A549 (cell line): Measurements from ENCODE around the gene SLC22A2. TPM values are rescaled to one million over a fixed set of nuclear protein-coding genes. Genes with fewer than 3 reads are reported as not detected.

Experiments
- ATAC-seq, 2 experiments: fragments of 200-7000 bp in 1 of 2; fragments of >200 bp in 1 of 2; cut with Nextera tagmentation in 1 of 2; cut with Tn5 transposase in 1 of 2; 3 replicates each; pipeline versions ENCODE4 v1.8.0 to v1.9.1; 2018 to 2020; ENCODE audit warnings: mild to moderate bottlenecking in 1 of 2, moderate library complexity in 1 of 2
- CTCF ChIA-PET: fragments of 300-600 bp; sonication (Branson Sonifier 250); formaldehyde crosslinking; extraction: SDS; loops from one replicate; lab custom pipeline; 2021; ENCODE audit warnings: antibody characterized with exemption, inconsistent platforms; lab: Yijun Ruan, JAX
- POLR2A ChIA-PET: fragments of 350-600 bp; formaldehyde crosslinking; extraction: SDS; loops from one replicate; lab custom pipeline; 2021; ENCODE audit warnings: antibody characterized with exemption, inconsistent platforms; lab: Yijun Ruan, JAX
- DNase-seq, 2 experiments: peaks; one replicate each; pipeline versions ENCODE4 v3.0.0 to v3.0.0-alpha.2; 2011 to 2016; ENCODE audit warnings: low read depth in 1 of 2, low spot score in 1 of 2
- FAIRE-seq: peaks from 2 replicates; lab custom pipeline; 2011; peaks lifted over from hg19 to GRCh38; lab: Jason Lieb, UNC
- H3K27ac ChIP-seq, 2 experiments: fragments of >200 bp; sonication (Bioruptor Twin); formaldehyde crosslinking; 3 replicates each; pipeline ENCODE4 v1.5.1; 2016 to 2017
- H3K4me1 ChIP-seq: fragments of >200 bp; sonication (Bioruptor Twin); formaldehyde crosslinking; 3 replicates; pipeline ENCODE4 v1.6.1; 2016
- H3K4me2 ChIP-seq: fragments of >200 bp; sonication (Bioruptor Twin); formaldehyde crosslinking; 3 replicates; pipeline ENCODE4 v1.6.1; 2016
- H3K4me3 ChIP-seq: fragments of >200 bp; sonication (Bioruptor Twin); formaldehyde crosslinking; 3 replicates; pipeline ENCODE4 v1.5.1; 2016
- H3K9me3 ChIP-seq: fragments of >200 bp; sonication (Bioruptor Twin); formaldehyde crosslinking; 3 replicates; pipeline ENCODE4 v1.6.1; 2016
- CHD4 ChIP-seq: fragments of 200-600 bp; sonication (generic); IDR thresholded peaks from 2 replicates; pipeline ENCODE4 v1.6.1; 2016; ENCODE audit warnings: antibody characterized with exemption, mild to moderate bottlenecking, borderline replicate concordance
- MAZ ChIP-seq: fragments of 150-350 bp; IDR thresholded peaks from 2 replicates; pipeline ENCODE4 v1.6.1; 2014; ENCODE audit warnings: antibody characterized with exemption, low read depth, low read length, borderline replicate concordance
- POLR2A ChIP-seq: IDR thresholded peaks from 2 replicates; pipeline ENCODE4 v1.6.1; 2012; ENCODE audit warnings: mild to moderate bottlenecking, low read length
- RAD21 ChIP-seq, 2 experiments: fragments of >200 bp in 1 of 2; sonication (Bioruptor Twin) in 1 of 2; formaldehyde crosslinking in 1 of 2; IDR thresholded peaks in 1 of 2; conservative IDR thresholded peaks in 1 of 2; 2 replicates in 1 of 2; 3 replicates in 1 of 2; pipeline ENCODE4 v1.6.1; 2012 to 2018; ENCODE audit warnings: inconsistent platforms in 1 of 2
- RARB ChIP-seq: fragments of 250-450 bp; sonication (Bioruptor Pico); IDR thresholded peaks from 2 replicates; pipeline ENCODE4 v1.8.0; 2021; ENCODE audit warnings: mild to moderate bottlenecking, moderate library complexity
- SREBF2 ChIP-seq: fragments of 450-650 bp; IDR thresholded peaks from 2 replicates; pipeline ENCODE4 v1.6.1; 2014; ENCODE audit warnings: mild to moderate bottlenecking, moderate library complexity
- TFCP2L1 ChIP-seq: fragments of 250-450 bp; sonication (Bioruptor Pico); IDR thresholded peaks from 2 replicates; pipeline ENCODE4 v1.5.0; 2021; ENCODE audit warnings: mild to moderate bottlenecking
- TP53 ChIP-seq: fragments of 250-450 bp; sonication (Bioruptor Pico); IDR thresholded peaks from 2 replicates; pipeline ENCODE4 v1.5.0; 2021; ENCODE audit warnings: mild to moderate bottlenecking, moderate library complexity
- ZC3H11A ChIP-seq: fragments of 450-650 bp; IDR thresholded peaks from 2 replicates; pipeline ENCODE4 v1.6.1; 2014; ENCODE audit warnings: antibody characterized with exemption, mild to moderate bottlenecking
- WGBS: methylation state at CpG from one replicate; pipeline ENCODE4 v1.1.6; 2017; ENCODE audit errors: missing lambda C conversion rate; 5-methylcytosine and 5-hydroxymethylcytosine counted together
- polyA plus RNA-seq, 4 experiments: library from polyadenylated mRNA; depleted of rRNA in 3 of 4; stranded (reverse); fragments of >200 nt; fragmentation: RNase III in 1 of 4; extraction: RNeasy Plus Mini Kit Qiagen cat#74134 plus additional on column Dnase treatment in 1 of 4; gene quantifications; 2 replicates in 3 of 4; 3 replicates in 1 of 4; pipeline ENCODE4 v1.2.3, GENCODE V29; 2011 to 2017
- TF ChIP-seq, protein P1 (sequence below): fragments of >200 bp; sonication (Bioruptor Twin); formaldehyde crosslinking; IDR thresholded peaks from 3 replicates; pipeline ENCODE4 v1.6.1; 2016
- TF ChIP-seq, protein P2 (sequence below): fragments of 150-350 bp; IDR thresholded peaks from 2 replicates; pipeline ENCODE4 v1.6.1; 2014; ENCODE audit warnings: low read depth, mild to moderate bottlenecking, low read length
- TF ChIP-seq, protein P3 (sequence below): fragments of >200 bp; sonication (Bioruptor Twin); formaldehyde crosslinking; IDR thresholded peaks from 3 replicates; pipeline ENCODE4 v1.5.1; 2016
- TF ChIP-seq, protein P4 (sequence below): fragments of 200-600 bp; sonication (generic); IDR thresholded peaks from 2 replicates; pipeline ENCODE4 v1.6.1; 2016; ENCODE audit warnings: antibody characterized with exemption, mild to moderate bottlenecking, moderate library complexity
- TF ChIP-seq, protein P5 (sequence below): fragments of 250-450 bp; sonication (Bioruptor Pico); IDR thresholded peaks from 2 replicates; pipeline ENCODE4 v1.5.0; 2021; ENCODE audit warnings: mild to moderate bottlenecking, moderate library complexity, borderline replicate concordance
- TF ChIP-seq, protein P6 (sequence below): fragments of 450-650 bp; IDR thresholded peaks from 2 replicates; pipeline ENCODE4 v1.6.1; 2014; ENCODE audit warnings: antibody characterized with exemption

SLC22A2 gene
- polyA plus RNA-seq, 2 of the 4 experiments (the other 2 are of a cell fraction) = 0.04 TPM; not detected in 1

DNA sequence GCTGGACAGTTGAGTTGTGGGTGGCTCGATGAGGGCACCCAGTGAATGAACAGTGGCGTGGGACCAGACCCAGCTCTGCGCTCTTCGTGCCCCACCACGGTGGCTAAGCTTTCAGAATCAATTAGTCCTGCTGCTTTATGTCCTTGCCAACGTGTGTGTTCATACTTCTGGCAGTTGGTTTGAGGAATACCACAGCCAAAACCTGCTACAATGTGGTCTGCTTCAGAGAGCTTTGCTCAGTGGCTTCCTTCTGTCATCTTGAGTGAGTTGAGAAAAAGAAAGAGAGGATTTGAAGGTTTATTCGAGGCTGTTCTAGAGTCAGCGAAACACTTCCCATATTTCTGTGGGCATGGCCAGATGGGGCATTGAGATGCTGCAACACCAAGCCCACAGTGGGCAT is 39.5 kb upstream of the SLC22A2 start:
- TF ChIP-seq RARB (CRISPR knock-in tag) = no peak
- TF ChIP-seq POLR2A = no peak
- no peak for TF ChIP-seq SREBF2
- TF ChIP-seq, protein P1, sequence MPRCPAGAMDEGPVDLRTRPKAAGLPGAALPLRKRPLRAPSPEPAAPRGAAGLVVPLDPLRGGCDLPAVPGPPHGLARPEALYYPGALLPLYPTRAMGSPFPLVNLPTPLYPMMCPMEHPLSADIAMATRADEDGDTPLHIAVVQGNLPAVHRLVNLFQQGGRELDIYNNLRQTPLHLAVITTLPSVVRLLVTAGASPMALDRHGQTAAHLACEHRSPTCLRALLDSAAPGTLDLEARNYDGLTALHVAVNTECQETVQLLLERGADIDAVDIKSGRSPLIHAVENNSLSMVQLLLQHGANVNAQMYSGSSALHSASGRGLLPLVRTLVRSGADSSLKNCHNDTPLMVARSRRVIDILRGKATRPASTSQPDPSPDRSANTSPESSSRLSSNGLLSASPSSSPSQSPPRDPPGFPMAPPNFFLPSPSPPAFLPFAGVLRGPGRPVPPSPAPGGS = no peak
- TF ChIP-seq, protein P2, sequence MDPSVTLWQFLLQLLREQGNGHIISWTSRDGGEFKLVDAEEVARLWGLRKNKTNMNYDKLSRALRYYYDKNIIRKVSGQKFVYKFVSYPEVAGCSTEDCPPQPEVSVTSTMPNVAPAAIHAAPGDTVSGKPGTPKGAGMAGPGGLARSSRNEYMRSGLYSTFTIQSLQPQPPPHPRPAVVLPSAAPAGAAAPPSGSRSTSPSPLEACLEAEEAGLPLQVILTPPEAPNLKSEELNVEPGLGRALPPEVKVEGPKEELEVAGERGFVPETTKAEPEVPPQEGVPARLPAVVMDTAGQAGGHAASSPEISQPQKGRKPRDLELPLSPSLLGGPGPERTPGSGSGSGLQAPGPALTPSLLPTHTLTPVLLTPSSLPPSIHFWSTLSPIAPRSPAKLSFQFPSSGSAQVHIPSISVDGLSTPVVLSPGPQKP = no peak
- TF ChIP-seq ZC3H11A = no peak
- no peak for TF ChIP-seq CHD4
- TF ChIP-seq TP53 = no peak
- no peak overlapping the region for H3K27ac ChIP-seq
- FAIRE-seq = no peak
- CTCF ChIA-PET = no interaction called here
- no peak for ATAC-seq
- no peaks in the 10 kb centered on the region for H3K9me3 ChIP-seq
- H3K4me2 ChIP-seq = no peak overlapping the region
- no peak for DNase-seq
- WGBS = 91% methylated on average over 8 of the region's 8 CpGs
- peaks cover 8% of the 10 kb centered on the region for H3K4me1 ChIP-seq
- no peak overlapping the region for H3K4me3 ChIP-seq
- POLR2A ChIA-PET = no interaction called here

DNA sequence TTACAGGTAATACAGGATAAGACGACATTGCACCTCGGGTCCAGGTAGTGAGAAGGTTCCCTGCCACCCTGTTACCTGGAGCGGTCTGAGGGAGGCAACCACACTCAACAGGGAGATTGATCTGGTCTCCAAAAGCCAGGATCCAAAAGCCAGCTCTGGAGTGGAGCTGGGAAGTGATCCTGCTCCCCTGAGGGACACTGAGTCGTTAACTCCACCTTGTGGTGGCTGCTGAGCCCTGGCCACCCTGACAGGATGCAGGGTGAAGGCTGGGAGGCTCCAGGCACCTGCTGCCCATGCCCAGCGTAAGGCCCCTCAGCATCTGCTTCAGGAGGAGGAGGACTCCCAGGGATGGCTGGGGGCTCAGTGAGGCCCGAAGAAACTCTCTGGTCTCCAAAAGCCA is 38.7 kb upstream of the SLC22A2 start:
- ChIA-PET CTCF (interaction anchor here (0.6 kb wide), 1 partner anchor 159 kb away, joined by 3 read pairs; no protein-coding TSS in a partner anchor), POLR2A (no interaction called here)
- peak; percentile 59 to 83; a peak in 4 of 6 replicates for ATAC-seq
- H3K27ac ChIP-seq = no peak overlapping the region; a peak in 2 of 6 replicates
- H3K4me1 ChIP-seq = peaks cover 8% of the 10 kb centered on the region
- no peak overlapping the region for H3K4me3 ChIP-seq
- H3K4me2 ChIP-seq = no peak overlapping the region
- TF ChIP-seq, protein P3, sequence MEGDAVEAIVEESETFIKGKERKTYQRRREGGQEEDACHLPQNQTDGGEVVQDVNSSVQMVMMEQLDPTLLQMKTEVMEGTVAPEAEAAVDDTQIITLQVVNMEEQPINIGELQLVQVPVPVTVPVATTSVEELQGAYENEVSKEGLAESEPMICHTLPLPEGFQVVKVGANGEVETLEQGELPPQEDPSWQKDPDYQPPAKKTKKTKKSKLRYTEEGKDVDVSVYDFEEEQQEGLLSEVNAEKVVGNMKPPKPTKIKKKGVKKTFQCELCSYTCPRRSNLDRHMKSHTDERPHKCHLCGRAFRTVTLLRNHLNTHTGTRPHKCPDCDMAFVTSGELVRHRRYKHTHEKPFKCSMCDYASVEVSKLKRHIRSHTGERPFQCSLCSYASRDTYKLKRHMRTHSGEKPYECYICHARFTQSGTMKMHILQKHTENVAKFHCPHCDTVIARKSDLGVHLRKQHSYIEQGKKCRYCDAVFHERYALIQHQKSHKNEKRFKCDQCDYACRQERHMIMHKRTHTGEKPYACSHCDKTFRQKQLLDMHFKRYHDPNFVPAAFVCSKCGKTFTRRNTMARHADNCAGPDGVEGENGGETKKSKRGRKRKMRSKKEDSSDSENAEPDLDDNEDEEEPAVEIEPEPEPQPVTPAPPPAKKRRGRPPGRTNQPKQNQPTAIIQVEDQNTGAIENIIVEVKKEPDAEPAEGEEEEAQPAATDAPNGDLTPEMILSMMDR = no peak
- TF ChIP-seq, protein P4, sequence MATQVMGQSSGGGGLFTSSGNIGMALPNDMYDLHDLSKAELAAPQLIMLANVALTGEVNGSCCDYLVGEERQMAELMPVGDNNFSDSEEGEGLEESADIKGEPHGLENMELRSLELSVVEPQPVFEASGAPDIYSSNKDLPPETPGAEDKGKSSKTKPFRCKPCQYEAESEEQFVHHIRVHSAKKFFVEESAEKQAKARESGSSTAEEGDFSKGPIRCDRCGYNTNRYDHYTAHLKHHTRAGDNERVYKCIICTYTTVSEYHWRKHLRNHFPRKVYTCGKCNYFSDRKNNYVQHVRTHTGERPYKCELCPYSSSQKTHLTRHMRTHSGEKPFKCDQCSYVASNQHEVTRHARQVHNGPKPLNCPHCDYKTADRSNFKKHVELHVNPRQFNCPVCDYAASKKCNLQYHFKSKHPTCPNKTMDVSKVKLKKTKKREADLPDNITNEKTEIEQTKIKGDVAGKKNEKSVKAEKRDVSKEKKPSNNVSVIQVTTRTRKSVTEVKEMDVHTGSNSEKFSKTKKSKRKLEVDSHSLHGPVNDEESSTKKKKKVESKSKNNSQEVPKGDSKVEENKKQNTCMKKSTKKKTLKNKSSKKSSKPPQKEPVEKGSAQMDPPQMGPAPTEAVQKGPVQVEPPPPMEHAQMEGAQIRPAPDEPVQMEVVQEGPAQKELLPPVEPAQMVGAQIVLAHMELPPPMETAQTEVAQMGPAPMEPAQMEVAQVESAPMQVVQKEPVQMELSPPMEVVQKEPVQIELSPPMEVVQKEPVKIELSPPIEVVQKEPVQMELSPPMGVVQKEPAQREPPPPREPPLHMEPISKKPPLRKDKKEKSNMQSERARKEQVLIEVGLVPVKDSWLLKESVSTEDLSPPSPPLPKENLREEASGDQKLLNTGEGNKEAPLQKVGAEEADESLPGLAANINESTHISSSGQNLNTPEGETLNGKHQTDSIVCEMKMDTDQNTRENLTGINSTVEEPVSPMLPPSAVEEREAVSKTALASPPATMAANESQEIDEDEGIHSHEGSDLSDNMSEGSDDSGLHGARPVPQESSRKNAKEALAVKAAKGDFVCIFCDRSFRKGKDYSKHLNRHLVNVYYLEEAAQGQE = no peak
- TF ChIP-seq TFCP2L1 (no peak), MAZ (no peak), RAD21 (conservative IDR thresholded peaks at IDR 0.05 in 1 of 2, IDR thresholded peaks at IDR 0.05 in 1 of 2) (peak; percentile 33 to 57; a peak in 4 of 5 replicates)
- TF ChIP-seq, protein P5, sequence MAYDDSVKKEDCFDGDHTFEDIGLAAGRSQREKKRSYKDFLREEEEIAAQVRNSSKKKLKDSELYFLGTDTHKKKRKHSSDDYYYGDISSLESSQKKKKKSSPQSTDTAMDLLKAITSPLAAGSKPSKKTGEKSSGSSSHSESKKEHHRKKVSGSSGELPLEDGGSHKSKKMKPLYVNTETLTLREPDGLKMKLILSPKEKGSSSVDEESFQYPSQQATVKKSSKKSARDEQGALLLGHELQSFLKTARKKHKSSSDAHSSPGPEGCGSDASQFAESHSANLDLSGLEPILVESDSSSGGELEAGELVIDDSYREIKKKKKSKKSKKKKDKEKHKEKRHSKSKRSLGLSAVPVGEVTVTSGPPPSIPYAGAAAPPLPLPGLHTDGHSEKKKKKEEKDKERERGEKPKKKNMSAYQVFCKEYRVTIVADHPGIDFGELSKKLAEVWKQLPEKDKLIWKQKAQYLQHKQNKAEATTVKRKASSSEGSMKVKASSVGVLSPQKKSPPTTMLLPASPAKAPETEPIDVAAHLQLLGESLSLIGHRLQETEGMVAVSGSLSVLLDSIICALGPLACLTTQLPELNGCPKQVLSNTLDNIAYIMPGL = no peak
- TF ChIP-seq, protein P6, sequence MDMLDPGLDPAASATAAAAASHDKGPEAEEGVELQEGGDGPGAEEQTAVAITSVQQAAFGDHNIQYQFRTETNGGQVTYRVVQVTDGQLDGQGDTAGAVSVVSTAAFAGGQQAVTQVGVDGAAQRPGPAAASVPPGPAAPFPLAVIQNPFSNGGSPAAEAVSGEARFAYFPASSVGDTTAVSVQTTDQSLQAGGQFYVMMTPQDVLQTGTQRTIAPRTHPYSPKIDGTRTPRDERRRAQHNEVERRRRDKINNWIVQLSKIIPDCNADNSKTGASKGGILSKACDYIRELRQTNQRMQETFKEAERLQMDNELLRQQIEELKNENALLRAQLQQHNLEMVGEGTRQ = no peak
- DNase-seq = peak in 1 of 2 experiments; percentile 29
- no peak for FAIRE-seq
- H3K9me3 ChIP-seq = no peaks in the 10 kb centered on the region
- 73% methylated on average over 4 of the region's 6 CpGs for WGBS
